KMS-11 (cell line): ENCODE measurements around the gene DOCK10.

ENCODE experiments used
- H2AFZ ChIP-seq: fragments of 200-600 bp; sonication (generic); 2 replicates; pipeline ENCODE4 v1.6.1; 2016; ENCODE audit warnings: antibody characterized with exemption, mixed run types, low read depth
- H3K27ac ChIP-seq: fragments of 200-600 bp; sonication (generic); 2 replicates; pipeline ENCODE4 v1.6.1; 2016; ENCODE audit warnings: mild to moderate bottlenecking, mixed run types
- H3K27me3 ChIP-seq: fragments of 200-600 bp; sonication (generic); 2 replicates; pipeline ENCODE4 v1.6.1; 2017; ENCODE audit warnings: mild to moderate bottlenecking, low read depth, mixed run types, moderate library complexity; ENCODE audit not compliant: insufficient read depth
- H3K36me3 ChIP-seq: fragments of 200-600 bp; sonication (generic); 2 replicates; pipeline ENCODE4 v1.6.1; 2017; ENCODE audit warnings: mild to moderate bottlenecking, mixed run types; ENCODE audit not compliant: insufficient read depth
- H3K4me1 ChIP-seq: fragments of 200-600 bp; sonication (generic); 2 replicates; pipeline ENCODE4 v1.6.1; 2016; ENCODE audit warnings: mild to moderate bottlenecking, low read depth, mixed run types; ENCODE audit not compliant: poor library complexity, severe bottlenecking
- H3K4me2 ChIP-seq: fragments of 200-600 bp; sonication (generic); 2 replicates; pipeline ENCODE4 v1.7.0; 2016; ENCODE audit warnings: mild to moderate bottlenecking, mixed run types
- H3K4me3 ChIP-seq: fragments of 200-600 bp; sonication (generic); IDR thresholded peaks from 2 replicates; pipeline ENCODE4 v1.6.1; 2017; ENCODE audit warnings: low read depth, low read length, mixed read lengths; ENCODE audit not compliant: insufficient read depth
- H3K79me2 ChIP-seq: fragments of 200-600 bp; sonication (generic); 2 replicates; pipeline ENCODE4 v1.6.1; 2016; ENCODE audit warnings: low read depth, mixed run types; ENCODE audit not compliant: insufficient read depth
- H3K9ac ChIP-seq: fragments of 200-600 bp; sonication (generic); 2 replicates; pipeline ENCODE4 v1.6.1; 2016; ENCODE audit warnings: mild to moderate bottlenecking, mixed run types
- H4K20me1 ChIP-seq: fragments of 200-600 bp; sonication (generic); 2 replicates; pipeline ENCODE4 v1.6.1; 2016; ENCODE audit warnings: mild to moderate bottlenecking, mixed run types; ENCODE audit not compliant: insufficient read depth
- CTCF ChIP-seq: fragments of 200-600 bp; sonication (generic); conservative IDR thresholded peaks from 2 replicates; pipeline ENCODE4 v1.6.1; 2017; ENCODE audit warnings: low read depth, mild to moderate bottlenecking, antibody characterized with exemption, low read length, moderate library complexity, mixed read lengths

DOCK10 gene

DNA sequence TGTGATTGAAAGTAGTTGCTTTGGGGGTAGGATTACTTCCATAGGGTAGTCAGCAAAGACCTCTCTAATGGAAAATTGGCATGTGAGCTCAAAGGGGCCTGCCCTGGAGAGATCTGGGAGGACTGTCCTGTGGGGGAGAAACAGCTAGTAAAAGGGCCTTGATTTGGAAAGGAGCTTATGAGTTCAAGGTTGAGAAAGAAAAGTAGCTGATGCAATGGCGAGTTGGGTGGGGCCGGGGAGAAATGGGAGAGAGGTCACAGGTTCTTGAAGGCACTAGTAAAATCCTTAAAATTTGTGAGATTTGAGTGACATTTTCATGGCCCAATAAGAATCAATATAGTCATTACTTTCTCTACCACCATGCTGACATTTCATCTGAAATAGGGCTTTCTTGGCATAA, 244.1 kb downstream of the DOCK10 start:
- Histone ChIP-seq H3K79me2 (no peaks in the 10 kb centered on the region), H3K4me2 (no peak overlapping the region), H3K9ac (no peak overlapping the region), H4K20me1 (no peaks in the 10 kb centered on the region), H3K4me3 (no peak overlapping the region), H3K36me3 (no peaks in the 10 kb centered on the region), H2AFZ (no peak overlapping the region), H3K27me3 (no peaks in the 10 kb centered on the region), H3K4me1 (no peaks in the 10 kb centered on the region), H3K27ac (no peak overlapping the region)
- no peak for TF ChIP-seq CTCF

- Histone ChIP-seq H3K4me2 (no peak overlapping the region), H3K4me3 (no peak overlapping the region), H3K4me1 (no peaks in the 10 kb centered on the region), H2AFZ (no peak overlapping the region), H3K27me3 (no peaks in the 10 kb centered on the region), H3K27ac (no peak overlapping the region), H3K9ac (no peak overlapping the region), H3K36me3 (no peaks in the 10 kb centered on the region), H3K79me2 (no peaks in the 10 kb centered on the region), H4K20me1 (no peaks in the 10 kb centered on the region)
- TF ChIP-seq CTCF, result no peak
Measured at GRCh38 chr2:224796695-224797305, 245.5 kb downstream of the DOCK10 start.

DNA sequence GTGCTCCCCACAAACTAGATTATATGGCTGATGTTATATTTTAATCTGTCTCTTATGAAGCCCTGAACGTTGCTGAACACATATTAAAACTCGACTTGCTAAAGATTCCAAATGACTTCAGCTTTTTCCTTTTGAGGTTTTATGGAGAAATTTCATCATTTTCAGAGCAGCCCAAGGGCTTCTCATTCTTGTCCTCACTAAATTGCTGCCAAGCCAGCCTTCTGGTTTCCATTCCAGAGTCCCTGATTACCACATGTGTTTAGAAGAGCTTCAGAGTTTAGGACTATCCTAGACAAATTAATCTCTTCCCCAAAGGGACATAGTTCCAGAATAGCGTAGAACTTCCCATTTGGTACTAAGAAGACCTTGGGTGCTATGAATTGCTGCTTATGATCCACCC, 248.3 kb downstream of the DOCK10 start:
- TF ChIP-seq CTCF, result no peak
- H4K20me1 ChIP-seq, result no peaks in the 10 kb centered on the region
- H3K79me2 ChIP-seq, result no peaks in the 10 kb centered on the region
- H3K27ac ChIP-seq, result no peak overlapping the region
- no peaks in the 10 kb centered on the region for H3K27me3 ChIP-seq
- H3K36me3 ChIP-seq, result no peaks in the 10 kb centered on the region
- no peak overlapping the region for H3K9ac ChIP-seq
- H3K4me3 ChIP-seq, result no peak overlapping the region
- H2AFZ ChIP-seq, result no peak overlapping the region
- H3K4me2 ChIP-seq, result no peak overlapping the region
- no peaks in the 10 kb centered on the region for H3K4me1 ChIP-seq

DNA sequence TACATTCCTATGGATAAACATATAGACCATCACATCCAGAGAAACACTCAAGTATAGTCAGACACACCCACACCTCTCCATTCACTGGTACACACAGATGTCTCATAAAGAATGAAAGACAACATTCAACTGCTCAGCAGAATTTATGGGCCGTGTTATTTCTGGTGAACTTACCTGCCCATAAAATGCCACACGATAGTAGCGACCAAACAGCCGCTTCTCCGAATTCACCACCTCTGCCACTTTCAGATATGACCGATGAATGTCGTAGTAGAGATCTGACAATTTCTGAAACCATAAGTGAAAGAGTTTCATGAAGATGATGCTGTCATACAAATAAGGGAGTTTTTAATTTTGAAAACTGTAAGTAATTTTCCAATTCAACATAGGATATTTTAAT, 255.4 kb downstream of the DOCK10 start:
- Histone ChIP-seq H3K4me2 (no peak overlapping the region), H3K4me3 (no peak overlapping the region), H3K79me2 (no peaks in the 10 kb centered on the region), H4K20me1 (no peaks in the 10 kb centered on the region), H3K4me1 (no peaks in the 10 kb centered on the region), H2AFZ (no peak overlapping the region), H3K9ac (no peak overlapping the region), H3K27ac (no peak overlapping the region), H3K36me3 (no peaks in the 10 kb centered on the region), H3K27me3 (no peaks in the 10 kb centered on the region)
- no peak for TF ChIP-seq CTCF
